ENCODE data around the gene KDM5C. TPM values are rescaled to one million over a fixed set of nuclear protein-coding genes. Genes with fewer than 3 reads are reported as not detected.

Gene KDM5C
- total and polyA plus RNA-seq, 9 of the 15 experiments (the other 6 are each of a cell fraction or from before 2014, with no cell fraction given), result 0.62 to 136 (median 52.4) TPM

DNA sequence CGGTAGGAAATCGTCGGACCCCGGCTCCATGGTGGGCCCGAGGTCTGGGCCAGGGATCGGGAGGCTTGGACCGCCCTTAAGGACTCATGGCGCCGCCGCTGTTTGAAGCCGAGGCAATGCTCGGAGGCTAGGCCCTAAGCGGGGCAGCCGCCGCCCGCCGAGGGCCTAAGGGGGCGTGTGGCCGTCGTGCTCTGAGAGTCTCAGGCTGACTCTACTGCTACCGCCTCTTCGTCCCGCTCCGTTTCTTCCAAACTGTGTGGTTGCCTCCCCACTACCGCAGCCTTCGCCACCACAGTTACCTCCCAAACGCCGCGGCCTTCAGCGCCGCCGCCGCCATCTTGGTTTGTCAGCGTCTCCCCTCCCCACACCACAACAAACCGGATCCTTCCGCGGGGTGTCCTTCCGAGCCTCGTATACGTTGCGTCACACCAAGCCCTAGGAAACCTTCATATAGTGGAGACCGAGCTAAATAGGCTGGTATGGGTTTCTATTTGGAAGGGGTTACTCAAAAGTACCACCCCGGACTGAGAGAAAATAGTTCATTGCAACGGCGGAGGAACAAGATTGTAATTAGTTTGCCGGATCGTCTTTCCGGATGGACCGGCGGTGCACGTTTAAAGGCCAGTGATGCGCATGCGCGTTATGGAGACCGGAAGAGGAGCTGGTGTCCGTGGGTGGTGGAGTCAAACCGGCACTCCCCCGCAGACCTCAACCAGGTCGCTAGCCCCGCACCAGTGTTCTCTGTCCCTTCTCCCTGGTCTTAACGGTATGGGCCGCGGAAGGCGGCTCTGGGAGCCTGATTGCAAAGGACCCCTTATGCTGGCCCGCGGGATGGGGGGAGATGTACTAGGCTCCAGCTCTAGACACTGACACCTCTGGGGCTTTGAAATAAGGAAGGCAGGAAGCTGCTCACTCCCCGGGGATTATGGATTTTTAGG lies at the start of gene KDM5C (continued):
- TF ChIP-seq, protein P1, sequence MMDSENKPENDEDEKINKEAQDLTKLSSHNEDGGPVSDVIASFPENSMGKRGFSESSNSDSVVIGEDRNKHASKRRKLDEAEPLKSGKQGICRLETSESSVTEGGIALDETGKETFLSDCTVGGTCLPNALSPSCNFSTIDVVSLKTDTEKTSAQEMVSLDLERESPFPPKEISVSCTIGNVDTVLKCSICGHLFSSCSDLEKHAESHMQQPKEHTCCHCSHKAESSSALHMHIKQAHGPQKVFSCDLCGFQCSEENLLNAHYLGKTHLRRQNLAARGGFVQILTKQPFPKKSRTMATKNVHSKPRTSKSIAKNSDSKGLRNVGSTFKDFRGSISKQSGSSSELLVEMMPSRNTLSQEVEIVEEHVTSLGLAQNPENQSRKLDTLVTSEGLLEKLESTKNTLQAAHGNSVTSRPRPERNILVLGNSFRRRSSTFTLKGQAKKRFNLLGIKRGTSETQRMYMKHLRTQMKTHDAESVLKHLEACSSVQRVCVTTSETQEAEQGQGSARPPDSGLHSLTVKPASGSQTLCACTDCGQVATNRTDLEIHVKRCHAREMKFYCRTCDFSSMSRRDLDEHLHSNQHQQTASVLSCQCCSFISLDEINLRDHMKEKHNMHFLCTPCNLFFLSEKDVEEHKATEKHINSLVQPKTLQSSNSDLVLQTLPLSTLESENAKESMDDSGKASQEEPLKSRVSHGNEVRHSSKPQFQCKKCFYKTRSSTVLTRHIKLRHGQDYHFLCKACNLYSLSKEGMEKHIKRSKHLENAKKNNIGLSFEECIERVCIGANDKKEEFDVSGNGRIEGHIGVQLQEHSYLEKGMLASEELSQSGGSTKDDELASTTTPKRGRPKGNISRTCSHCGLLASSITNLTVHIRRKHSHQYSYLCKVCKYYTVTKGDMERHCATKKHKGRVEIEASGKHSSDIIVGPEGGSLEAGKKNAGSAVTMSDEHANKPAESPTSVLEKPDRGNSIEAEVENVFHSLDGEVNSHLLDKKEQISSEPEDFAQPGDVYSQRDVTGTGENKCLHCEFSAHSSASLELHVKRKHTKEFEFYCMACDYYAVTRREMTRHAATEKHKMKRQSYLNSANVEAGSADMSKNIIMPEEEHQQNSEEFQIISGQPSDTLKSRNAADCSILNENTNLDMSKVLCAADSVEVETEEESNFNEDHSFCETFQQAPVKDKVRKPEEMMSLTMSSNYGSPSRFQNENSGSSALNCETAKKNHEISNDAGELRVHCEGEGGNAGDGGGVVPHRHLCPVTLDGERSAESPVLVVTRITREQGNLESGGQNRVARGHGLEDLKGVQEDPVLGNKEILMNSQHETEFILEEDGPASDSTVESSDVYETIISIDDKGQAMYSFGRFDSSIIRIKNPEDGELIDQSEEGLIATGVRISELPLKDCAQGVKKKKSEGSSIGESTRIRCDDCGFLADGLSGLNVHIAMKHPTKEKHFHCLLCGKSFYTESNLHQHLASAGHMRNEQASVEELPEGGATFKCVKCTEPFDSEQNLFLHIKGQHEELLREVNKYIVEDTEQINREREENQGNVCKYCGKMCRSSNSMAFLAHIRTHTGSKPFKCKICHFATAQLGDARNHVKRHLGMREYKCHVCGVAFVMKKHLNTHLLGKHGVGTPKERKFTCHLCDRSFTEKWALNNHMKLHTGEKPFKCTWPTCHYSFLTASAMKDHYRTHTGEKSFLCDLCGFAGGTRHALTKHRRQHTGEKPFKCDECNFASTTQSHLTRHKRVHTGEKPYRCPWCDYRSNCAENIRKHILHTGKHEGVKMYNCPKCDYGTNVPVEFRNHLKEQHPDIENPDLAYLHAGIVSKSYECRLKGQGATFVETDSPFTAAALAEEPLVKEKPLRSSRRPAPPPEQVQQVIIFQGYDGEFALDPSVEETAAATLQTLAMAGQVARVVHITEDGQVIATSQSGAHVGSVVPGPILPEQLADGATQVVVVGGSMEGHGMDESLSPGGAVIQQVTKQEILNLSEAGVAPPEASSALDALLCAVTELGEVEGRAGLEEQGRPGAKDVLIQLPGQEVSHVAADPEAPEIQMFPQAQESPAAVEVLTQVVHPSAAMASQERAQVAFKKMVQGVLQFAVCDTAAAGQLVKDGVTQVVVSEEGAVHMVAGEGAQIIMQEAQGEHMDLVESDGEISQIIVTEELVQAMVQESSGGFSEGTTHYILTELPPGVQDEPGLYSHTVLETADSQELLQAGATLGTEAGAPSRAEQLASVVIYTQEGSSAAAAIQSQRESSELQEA (IDR thresholded peaks at IDR 0.05; ENCODE audit: low read depth), result no peak
- TF ChIP-seq, protein P2, sequence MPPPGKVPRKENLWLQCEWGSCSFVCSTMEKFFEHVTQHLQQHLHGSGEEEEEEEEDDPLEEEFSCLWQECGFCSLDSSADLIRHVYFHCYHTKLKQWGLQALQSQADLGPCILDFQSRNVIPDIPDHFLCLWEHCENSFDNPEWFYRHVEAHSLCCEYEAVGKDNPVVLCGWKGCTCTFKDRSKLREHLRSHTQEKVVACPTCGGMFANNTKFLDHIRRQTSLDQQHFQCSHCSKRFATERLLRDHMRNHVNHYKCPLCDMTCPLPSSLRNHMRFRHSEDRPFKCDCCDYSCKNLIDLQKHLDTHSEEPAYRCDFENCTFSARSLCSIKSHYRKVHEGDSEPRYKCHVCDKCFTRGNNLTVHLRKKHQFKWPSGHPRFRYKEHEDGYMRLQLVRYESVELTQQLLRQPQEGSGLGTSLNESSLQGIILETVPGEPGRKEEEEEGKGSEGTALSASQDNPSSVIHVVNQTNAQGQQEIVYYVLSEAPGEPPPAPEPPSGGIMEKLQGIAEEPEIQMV (tag; conservative IDR thresholded peaks at IDR 0.05; ENCODE audit: low read depth), result no peak
- TF ChIP-seq HNRNPUL1 (IDR thresholded peaks at IDR 0.05; ENCODE audit: low read length) (no peak), SMARCB1 (IDR thresholded peaks at IDR 0.05; ENCODE audit: insufficient read length, low read depth) (no peak), RFX7 (CRISPR knock-in tag; IDR thresholded peaks at IDR 0.05) (no peak)
- TF ChIP-seq, protein P3, sequence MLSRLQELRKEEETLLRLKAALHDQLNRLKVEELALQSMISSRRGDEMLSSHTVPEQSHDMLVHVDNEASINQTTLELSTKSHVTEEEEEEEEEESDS (CRISPR knock-in tag; IDR thresholded peaks at IDR 0.05), result no peak
